Right atrium auricular region (tissue), 2 donors: ENCODE results near the gene RAPGEF3. TPM values are rescaled to one million over a fixed set of nuclear protein-coding genes. Genes with fewer than 3 reads are reported as not detected.

Experiments
- DNase-seq: peaks from one replicate; pipeline ENCODE4 v3.0.0-alpha.2; 2019; ENCODE audit warnings: low spot score
- H3K27ac ChIP-seq, 2 donors: fragments of 200-600 bp; sonication (generic); 1 replicate in 1 of 2; 2 replicates in 1 of 2; pipeline ENCODE4 v1.5.1; 2016 to 2019
- H3K27me3 ChIP-seq, 2 donors: fragments of 200-600 bp; sonication (generic); one replicate each; pipeline versions ENCODE4 v1.5.1 to v1.6.0; 2017 to 2019
- H3K36me3 ChIP-seq: fragments of 200-600 bp; sonication (generic); one replicate; pipeline ENCODE4 v1.5.1; 2016
- H3K4me1 ChIP-seq, 2 donors: fragments of 200-600 bp; sonication (generic); one replicate each; pipeline versions ENCODE4 v1.5.1 to v1.6.0; 2017 to 2019
- H3K4me3 ChIP-seq, 2 donors: fragments of 200-600 bp; sonication (generic); 1 replicate in 1 of 2; 2 replicates in 1 of 2; pipeline ENCODE4 v1.5.1; 2017 to 2019; ENCODE audit warnings: mild to moderate bottlenecking in 1 of 2, moderate library complexity in 1 of 2
- H3K9me3 ChIP-seq, 2 donors: fragments of 200-600 bp; sonication (generic); one replicate each; pipeline ENCODE4 v1.5.1; 2019
- CTCF ChIP-seq, 2 donors: fragments of 200-600 bp; sonication (generic); IDR thresholded peaks; one replicate each; pipeline ENCODE4 v1.5.1; 2019; ENCODE audit warnings: antibody characterized with exemption in 2 of 2
- total RNA-seq, 2 donors: library from RNA; depleted of rRNA; stranded (reverse); fragments of >200 nt; gene quantifications; one replicate each; pipeline ENCODE4 v1.1.0, GENCODE V29; 2016

Gene RAPGEF3
- total RNA-seq, 2 donors from 2014 or later = 19.8 to 26.8 TPM

GRCh38 chr12:47710278-47710677 lies 48.4 kb downstream of the RAPGEF3 start:
- DNase-seq = no peak
- Histone ChIP-seq H3K4me1 (peaks cover 0 to 13% of the 10 kb centered on the region in 2 donors), H3K27ac (no peak overlapping the region), H3K27me3 (no peaks in the 10 kb centered on the region), H3K9me3 (no peaks in the 10 kb centered on the region), H3K4me3 (no peak overlapping the region), H3K36me3 (no peaks in the 10 kb centered on the region)
- TF ChIP-seq CTCF (IDR thresholded peaks at IDR 0.05) = no peak

- no peaks in the 10 kb centered on the region for H3K9me3 ChIP-seq
- H3K36me3 ChIP-seq = no peaks in the 10 kb centered on the region
- H3K27me3 ChIP-seq = no peaks in the 10 kb centered on the region
- peaks cover 0 to 13% of the 10 kb centered on the region in 2 donors for H3K4me1 ChIP-seq
- no peak overlapping the region for H3K4me3 ChIP-seq
- H3K27ac ChIP-seq = no peak overlapping the region
- no peak for TF ChIP-seq CTCF (IDR thresholded peaks at IDR 0.05)
- DNase-seq = no peak
Measured at GRCh38 chr12:47709671-47710070, 49.0 kb downstream of the RAPGEF3 start.

GRCh38 chr12:47709237-47709636 lies 49.4 kb downstream of the RAPGEF3 start:
- Histone ChIP-seq H3K27me3 (no peaks in the 10 kb centered on the region), H3K4me3 (no peak overlapping the region), H3K36me3 (no peaks in the 10 kb centered on the region), H3K9me3 (no peaks in the 10 kb centered on the region), H3K4me1 (peaks cover 0 to 12% of the 10 kb centered on the region in 2 donors), H3K27ac (no peak overlapping the region)
- no peak for TF ChIP-seq CTCF (IDR thresholded peaks at IDR 0.05)
- DNase-seq = no peak

GRCh38 chr12:47707905-47708543 lies 50.7 kb downstream of the RAPGEF3 start:
- Histone ChIP-seq H3K9me3 (no peaks in the 10 kb centered on the region), H3K36me3 (no peaks in the 10 kb centered on the region), H3K27ac (no peak overlapping the region), H3K4me1 (peaks cover 0 to 12% of the 10 kb centered on the region in 2 donors), H3K4me3 (no peak overlapping the region), H3K27me3 (no peaks in the 10 kb centered on the region)
- no peak for DNase-seq
- TF ChIP-seq CTCF (IDR thresholded peaks at IDR 0.05) = no peak

- H3K4me3 ChIP-seq = no peak overlapping the region
- TF ChIP-seq CTCF (IDR thresholded peaks at IDR 0.05) = no peak
- no peak overlapping the region for H3K27ac ChIP-seq
- no peaks in the 10 kb centered on the region for H3K27me3 ChIP-seq
- H3K4me1 ChIP-seq = peaks cover 0 to 12% of the 10 kb centered on the region in 2 donors
- no peak for DNase-seq
- no peaks in the 10 kb centered on the region for H3K36me3 ChIP-seq
- H3K9me3 ChIP-seq = no peaks in the 10 kb centered on the region
Measured at GRCh38 chr12:47707355-47707754, 51.3 kb downstream of the RAPGEF3 start.
